ENCODE results near the gene KSR2. TPM values are rescaled to one million over a fixed set of nuclear protein-coding genes. Genes with fewer than 3 reads are reported as not detected.

The KSR2 gene
- total RNA-seq, 1 experiment from 2014 or later = 0.02 TPM

DNA sequence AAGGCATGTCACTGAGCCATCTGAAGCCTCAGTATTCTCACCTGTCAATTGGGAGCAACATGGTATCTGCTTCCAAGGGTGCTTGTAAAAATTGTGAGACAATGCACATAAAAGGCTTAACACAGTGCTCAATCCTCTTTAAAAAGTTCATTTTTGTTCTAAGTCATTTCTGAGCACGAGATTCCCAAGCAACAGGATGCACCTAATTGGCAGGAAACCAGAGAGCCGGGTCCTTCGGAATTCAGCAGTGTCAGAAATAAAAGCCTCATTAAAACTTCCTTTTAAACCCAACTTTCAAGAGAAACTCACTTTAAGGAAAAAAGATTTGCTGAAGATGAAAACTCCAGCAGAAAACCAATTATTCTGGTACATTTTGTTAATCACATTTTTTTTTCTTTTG lies 494.9 kb downstream of the KSR2 start:
- Mint-ChIP-seq H3K36me3 (ENCODE audit: insufficient read depth, unreplicated experiment) (no peaks in the 10 kb centered on the region), H3K27me3 (ENCODE audit: insufficient read depth, unreplicated experiment) (no peaks in the 10 kb centered on the region), H3K27ac (ENCODE audit: low read depth, unreplicated experiment) (no peak overlapping the region), H3K9me3 (ENCODE audit: unreplicated experiment) (peaks cover 10% of the 10 kb centered on the region), H3K4me1 (ENCODE audit: insufficient read depth, unreplicated experiment) (no peaks in the 10 kb centered on the region), H3K4me3 (ENCODE audit: unreplicated experiment) (no peak overlapping the region)
- CTCF ChIA-PET = interaction anchor here (0.6 to 0.8 kb wide), 3 partner anchors 10 to 1278 kb away, joined by 3 to 4 read pairs (median 3); no protein-coding TSS in a partner anchor
- POLR2A ChIA-PET = no interaction called here
- TF ChIP-seq, protein P1, sequence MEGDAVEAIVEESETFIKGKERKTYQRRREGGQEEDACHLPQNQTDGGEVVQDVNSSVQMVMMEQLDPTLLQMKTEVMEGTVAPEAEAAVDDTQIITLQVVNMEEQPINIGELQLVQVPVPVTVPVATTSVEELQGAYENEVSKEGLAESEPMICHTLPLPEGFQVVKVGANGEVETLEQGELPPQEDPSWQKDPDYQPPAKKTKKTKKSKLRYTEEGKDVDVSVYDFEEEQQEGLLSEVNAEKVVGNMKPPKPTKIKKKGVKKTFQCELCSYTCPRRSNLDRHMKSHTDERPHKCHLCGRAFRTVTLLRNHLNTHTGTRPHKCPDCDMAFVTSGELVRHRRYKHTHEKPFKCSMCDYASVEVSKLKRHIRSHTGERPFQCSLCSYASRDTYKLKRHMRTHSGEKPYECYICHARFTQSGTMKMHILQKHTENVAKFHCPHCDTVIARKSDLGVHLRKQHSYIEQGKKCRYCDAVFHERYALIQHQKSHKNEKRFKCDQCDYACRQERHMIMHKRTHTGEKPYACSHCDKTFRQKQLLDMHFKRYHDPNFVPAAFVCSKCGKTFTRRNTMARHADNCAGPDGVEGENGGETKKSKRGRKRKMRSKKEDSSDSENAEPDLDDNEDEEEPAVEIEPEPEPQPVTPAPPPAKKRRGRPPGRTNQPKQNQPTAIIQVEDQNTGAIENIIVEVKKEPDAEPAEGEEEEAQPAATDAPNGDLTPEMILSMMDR (IDR thresholded peaks at IDR 0.05; ENCODE audit: unreplicated experiment) = no peak
- no peak for DNase-seq (ENCODE audit: unreplicated experiment)
- intact Hi-C loops (cut with micrococcal nuclease) = no loop called here
- BruUV-seq (replicated peaks) = no TSS peak

DNA sequence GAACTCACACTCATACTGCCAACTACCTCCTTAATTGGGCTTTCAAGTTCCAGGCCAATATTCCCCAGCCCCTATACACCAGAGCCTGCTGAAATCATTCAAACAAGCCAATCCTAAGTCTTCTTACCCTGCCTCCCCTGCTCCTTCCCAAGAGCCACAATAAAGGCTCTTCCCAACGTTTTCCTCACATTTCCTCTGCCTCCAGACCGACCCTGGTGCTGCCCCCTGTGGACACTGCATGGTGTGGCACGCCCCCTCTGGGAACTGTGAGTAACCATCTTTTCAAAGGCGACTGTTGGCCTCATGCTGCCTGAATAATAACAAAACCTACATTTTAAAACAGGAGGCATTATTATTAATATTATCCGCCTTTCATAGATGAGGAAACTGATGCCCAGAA lies 495.8 kb downstream of the KSR2 start:
- Mint-ChIP-seq H3K36me3 (ENCODE audit: insufficient read depth, unreplicated experiment) (no peaks in the 10 kb centered on the region), H3K4me3 (ENCODE audit: unreplicated experiment) (no peak overlapping the region), H3K27me3 (ENCODE audit: insufficient read depth, unreplicated experiment) (no peaks in the 10 kb centered on the region), H3K4me1 (ENCODE audit: insufficient read depth, unreplicated experiment) (no peaks in the 10 kb centered on the region), H3K27ac (ENCODE audit: low read depth, unreplicated experiment) (no peak overlapping the region), H3K9me3 (ENCODE audit: unreplicated experiment) (peaks cover 10% of the 10 kb centered on the region)
- intact Hi-C loops (cut with micrococcal nuclease) = no loop called here
- peak; percentile 30 for DNase-seq (ENCODE audit: unreplicated experiment)
- no TSS peak for BruUV-seq (replicated peaks)
- ChIA-PET CTCF (interaction anchor here (0.6 to 1.1 kb wide), 3 partner anchors 9 to 223 kb away, joined by 3 to 4 read pairs (median 3); no protein-coding TSS in a partner anchor), POLR2A (no interaction called here)
- TF ChIP-seq, protein P1 (IDR thresholded peaks at IDR 0.05; ENCODE audit: unreplicated experiment) = no peak

DNA sequence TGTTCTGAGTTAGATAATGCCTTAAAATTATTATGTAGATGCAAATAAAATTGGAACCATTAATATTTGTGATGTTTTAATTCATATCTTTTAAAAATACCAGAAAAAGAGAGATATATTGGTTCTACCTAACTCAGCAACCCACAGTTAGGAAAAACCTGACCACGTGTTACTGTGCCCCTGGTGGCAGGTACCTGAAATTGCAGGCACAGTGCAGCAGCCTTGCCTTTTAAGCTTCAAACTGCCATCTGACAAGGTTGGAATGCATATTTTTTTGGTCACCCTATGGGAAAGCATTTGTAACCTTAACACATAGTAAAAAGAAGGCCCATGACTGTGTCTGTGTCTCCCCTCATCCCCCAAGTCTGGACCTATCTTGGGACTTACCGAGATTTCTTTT lies 498.0 kb downstream of the KSR2 start:
- H3K4me1 Mint-ChIP-seq (ENCODE audit: insufficient read depth, unreplicated experiment) = no peaks in the 10 kb centered on the region
- no peak overlapping the region for H3K27ac Mint-ChIP-seq (ENCODE audit: low read depth, unreplicated experiment)
- peak; percentile 17 for DNase-seq (ENCODE audit: unreplicated experiment)
- no peak overlapping the region for H3K4me3 Mint-ChIP-seq (ENCODE audit: unreplicated experiment)
- H3K9me3 Mint-ChIP-seq (ENCODE audit: unreplicated experiment) = peaks cover 10% of the 10 kb centered on the region
- TF ChIP-seq, protein P1 (IDR thresholded peaks at IDR 0.05; ENCODE audit: unreplicated experiment) = peak; percentile 44
- H3K27me3 Mint-ChIP-seq (ENCODE audit: insufficient read depth, unreplicated experiment) = no peaks in the 10 kb centered on the region
- no peaks in the 10 kb centered on the region for H3K36me3 Mint-ChIP-seq (ENCODE audit: insufficient read depth, unreplicated experiment)
- ChIA-PET CTCF (interaction anchor here (0.8 to 1.0 kb wide), 2 partner anchors 15 to 23 kb away, joined by 3 read pairs; no protein-coding TSS in a partner anchor), POLR2A (no interaction called here)
- intact Hi-C loops (cut with micrococcal nuclease) = no loop called here
- no TSS peak for BruUV-seq (replicated peaks)

DNA sequence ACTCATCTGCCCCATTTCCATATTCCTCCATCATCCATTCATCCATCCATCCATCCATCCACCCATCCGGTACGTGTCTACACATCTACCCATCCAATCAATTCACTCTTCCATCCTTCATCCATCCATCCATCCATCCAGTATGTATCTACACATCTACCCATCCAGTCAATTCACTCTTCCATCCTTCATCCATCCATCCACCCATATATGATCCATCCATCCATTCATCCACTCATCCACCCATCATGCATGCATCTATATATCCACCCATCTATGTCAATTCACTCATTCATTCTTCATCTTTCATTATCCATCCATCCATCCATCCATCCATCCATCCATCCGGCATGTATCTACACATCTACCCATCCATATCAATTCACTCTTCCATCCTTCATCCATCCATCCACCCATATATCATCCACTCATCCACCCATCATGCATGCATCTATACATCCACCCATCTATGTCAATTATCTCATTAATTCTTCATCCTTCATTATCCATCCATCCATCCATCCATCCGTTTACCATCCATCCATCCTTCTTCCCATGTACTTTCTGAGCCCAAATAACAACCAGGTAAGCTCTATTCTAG lies 498.8 kb downstream of the KSR2 start:
- POLR2A ChIA-PET = no interaction called here
- no peaks in the 10 kb centered on the region for H3K4me1 Mint-ChIP-seq (ENCODE audit: insufficient read depth, unreplicated experiment)
- no TSS peak for BruUV-seq (replicated peaks)
- CTCF ChIA-PET = interaction anchor here (0.6 to 1.0 kb wide), 2 partner anchors 11 to 202 kb away, joined by 3 read pairs; no protein-coding TSS in a partner anchor
- H3K9me3 Mint-ChIP-seq (ENCODE audit: unreplicated experiment) = peaks cover 4% of the 10 kb centered on the region
- DNase-seq (ENCODE audit: unreplicated experiment) = no peak
- no peaks in the 10 kb centered on the region for H3K36me3 Mint-ChIP-seq (ENCODE audit: insufficient read depth, unreplicated experiment)
- no peaks in the 10 kb centered on the region for H3K27me3 Mint-ChIP-seq (ENCODE audit: insufficient read depth, unreplicated experiment)
- intact Hi-C loops (cut with micrococcal nuclease) = no loop called here
- no peak overlapping the region for H3K27ac Mint-ChIP-seq (ENCODE audit: low read depth, unreplicated experiment)
- TF ChIP-seq, protein P1 (IDR thresholded peaks at IDR 0.05; ENCODE audit: unreplicated experiment) = no peak
- H3K4me3 Mint-ChIP-seq (ENCODE audit: unreplicated experiment) = no peak overlapping the region

Data from MCF 10A (cell line).